IPS-18c (cell line): ENCODE results near the gene PDLIM3.
"Not testable (repeated sequence)": the region's sequence is repeated elsewhere in the genome, so short reads cannot be mapped to it uniquely, and the experiment has no call there.

Source experiments
- H3K4me3 ChIP-seq: 2 replicates; pipeline ENCODE4 v1.7.0; 2013; ENCODE audit warnings: low read depth, mild to moderate bottlenecking, low read length, moderate library complexity; ENCODE audit not compliant: insufficient read depth
- H3K9me3 ChIP-seq: one replicate; pipeline ENCODE4 v1.6.1; 2013; ENCODE audit warnings: mild to moderate bottlenecking, low read length, moderate library complexity; ENCODE audit not compliant: control insufficient read depth, insufficient read depth

Gene PDLIM3

DNA sequence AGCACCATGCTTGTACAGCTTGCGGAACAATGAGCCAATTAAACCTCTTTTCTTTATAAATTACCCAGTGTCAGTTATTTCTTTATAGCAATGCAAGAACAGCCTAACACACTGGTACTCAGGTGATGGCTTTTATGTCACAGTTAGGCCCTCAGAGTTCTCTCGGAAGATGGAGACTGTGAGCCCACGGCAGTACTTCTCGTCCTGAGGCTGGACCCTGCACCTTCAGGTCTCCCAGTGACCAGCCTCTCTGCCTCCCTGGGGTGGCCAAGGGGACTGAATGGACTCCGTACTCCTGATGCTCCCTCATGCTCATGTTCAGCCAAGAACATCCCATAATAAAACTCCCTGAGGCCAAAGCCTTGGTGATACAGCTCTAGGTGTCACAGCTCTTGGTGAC is 25.0 kb upstream of the PDLIM3 start:
- H3K9me3 ChIP-seq: no peaks in the 10 kb centered on the region
- no peak overlapping the region for H3K4me3 ChIP-seq

DNA sequence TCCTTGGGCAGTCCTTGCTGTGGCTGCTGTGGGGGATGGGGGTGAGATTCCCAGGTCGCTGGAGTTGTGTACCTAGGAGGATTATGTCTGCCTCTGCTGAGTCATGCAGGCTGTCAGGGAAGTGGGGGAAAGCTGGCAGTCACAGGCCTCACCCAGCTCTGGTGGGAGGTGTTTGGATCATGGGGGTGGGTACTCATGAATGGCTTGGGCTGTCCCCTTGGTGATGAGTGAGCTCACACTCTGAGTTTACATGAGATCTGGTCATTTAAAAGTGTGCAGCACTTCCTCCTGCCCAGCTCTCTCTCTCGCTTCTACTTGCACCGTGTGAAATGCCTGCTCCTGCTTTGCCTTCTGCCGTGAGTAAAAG is 24.6 kb upstream of the PDLIM3 start:
- Histone ChIP-seq H3K4me3 (no peak overlapping the region), H3K9me3 (no peaks in the 10 kb centered on the region)

DNA sequence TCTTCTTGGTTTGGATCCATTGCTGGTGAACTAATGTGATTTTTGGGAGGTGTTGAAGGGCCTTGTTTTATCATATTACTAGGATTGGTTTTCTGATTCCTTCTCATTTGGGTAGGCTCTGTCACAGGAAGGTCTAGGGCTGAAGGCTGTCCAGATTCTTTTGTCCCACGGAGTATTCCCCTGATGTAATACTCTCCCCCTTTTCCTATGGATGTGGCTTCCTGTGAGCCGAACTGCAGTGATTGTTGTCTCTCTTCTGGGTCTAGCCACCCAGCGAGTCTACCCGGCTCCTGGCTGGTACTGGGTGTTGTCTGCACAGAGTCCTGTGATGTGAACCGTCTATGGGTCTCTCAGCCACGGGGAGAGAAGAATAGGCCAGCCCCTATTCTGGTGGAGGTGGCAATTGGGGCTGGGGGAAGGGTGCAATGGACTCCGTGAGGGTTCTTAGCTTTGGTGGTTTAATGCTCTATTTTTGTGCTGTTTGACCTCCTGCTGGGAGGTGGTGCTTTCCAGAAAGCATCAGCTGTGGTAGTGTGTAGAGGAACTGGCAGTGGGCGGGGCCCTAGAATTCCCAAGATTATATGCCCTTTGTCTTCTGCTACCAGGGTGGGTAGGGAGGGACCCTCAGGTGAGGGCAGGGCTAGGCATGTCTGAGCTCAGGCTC is 24.1 kb upstream of the PDLIM3 start:
- H3K4me3 ChIP-seq, H3K9me3 ChIP-seq: not testable (repeated sequence)

DNA sequence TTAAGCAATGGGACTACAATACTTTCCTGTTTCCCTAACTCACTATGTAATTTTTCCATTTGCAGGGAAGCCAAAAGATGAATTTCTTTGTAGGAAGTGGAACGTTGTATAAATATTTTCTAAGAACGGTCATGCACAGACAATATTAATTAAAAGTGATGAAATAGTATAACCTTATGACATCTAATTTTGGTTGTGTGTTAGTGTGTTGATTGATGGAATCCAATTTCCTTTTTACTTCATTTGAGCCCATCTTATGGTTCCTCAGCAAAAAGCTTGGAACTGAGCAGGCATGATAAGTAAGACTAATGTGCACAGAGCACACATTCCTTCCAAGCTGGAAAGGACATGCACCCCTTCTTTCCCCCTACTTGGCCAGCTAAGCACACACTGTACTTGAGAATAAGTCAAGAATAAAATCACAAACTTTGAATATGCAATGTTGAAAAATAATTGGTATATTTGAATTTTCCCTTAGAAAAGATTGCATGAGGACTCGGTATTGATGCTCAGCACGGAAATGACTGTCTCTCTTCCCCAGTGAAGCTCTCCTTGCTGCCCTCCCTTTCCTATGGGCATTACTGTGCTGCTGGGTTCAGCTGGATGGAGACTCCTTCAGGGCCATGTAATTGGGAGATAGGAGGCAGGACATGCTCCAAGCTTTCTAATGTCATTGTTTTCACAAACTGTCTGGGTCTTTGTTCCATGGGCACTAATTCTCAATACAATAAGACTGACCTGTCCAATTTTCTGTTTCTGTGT is 19.2 kb upstream of the PDLIM3 start:
- no peak overlapping the region for H3K4me3 ChIP-seq
- peaks cover 2% of the 10 kb centered on the region for H3K9me3 ChIP-seq

DNA sequence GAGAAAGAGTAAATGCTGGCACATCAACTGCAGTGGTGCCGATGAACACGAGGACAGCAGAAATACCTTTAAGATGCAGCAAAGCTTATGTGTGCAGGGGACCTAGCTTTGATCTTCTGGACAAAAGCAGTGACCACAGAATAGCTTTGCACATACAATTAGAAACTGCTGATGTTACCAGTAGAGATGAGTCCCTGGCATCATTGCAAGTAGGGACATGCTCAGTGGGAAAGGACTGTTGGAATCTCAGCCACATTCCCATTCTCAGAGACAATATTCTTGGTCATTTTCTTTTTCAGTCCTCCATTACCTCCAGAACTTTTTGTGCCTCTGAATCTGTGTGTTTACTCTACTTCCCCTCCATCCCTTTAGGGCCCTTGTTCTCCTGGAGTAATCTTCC is 16.9 kb upstream of the PDLIM3 start:
- H3K9me3 ChIP-seq: peaks cover 2% of the 10 kb centered on the region
- H3K4me3 ChIP-seq: no peak overlapping the region

DNA sequence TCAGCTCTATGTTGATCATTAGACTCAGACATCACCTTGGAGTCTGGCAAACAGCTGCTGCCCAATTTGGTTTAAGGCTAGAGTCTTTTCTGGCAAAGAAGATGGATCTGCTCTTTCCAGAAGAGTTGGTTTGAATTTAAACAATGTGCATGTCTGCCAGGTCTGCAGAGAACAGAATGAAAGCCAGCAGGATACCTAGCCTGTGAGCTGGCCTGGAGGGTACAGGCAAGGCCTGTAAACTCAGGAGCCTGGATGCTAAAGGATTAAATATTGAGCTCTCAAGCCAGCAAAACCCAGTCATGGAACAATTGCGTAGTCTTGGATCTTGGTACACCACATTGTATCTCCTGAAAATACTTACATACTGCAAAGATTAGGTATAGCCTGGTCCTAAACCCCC is 15.6 kb upstream of the PDLIM3 start:
- Histone ChIP-seq H3K4me3 (no peak overlapping the region), H3K9me3 (peaks cover 2% of the 10 kb centered on the region)

DNA sequence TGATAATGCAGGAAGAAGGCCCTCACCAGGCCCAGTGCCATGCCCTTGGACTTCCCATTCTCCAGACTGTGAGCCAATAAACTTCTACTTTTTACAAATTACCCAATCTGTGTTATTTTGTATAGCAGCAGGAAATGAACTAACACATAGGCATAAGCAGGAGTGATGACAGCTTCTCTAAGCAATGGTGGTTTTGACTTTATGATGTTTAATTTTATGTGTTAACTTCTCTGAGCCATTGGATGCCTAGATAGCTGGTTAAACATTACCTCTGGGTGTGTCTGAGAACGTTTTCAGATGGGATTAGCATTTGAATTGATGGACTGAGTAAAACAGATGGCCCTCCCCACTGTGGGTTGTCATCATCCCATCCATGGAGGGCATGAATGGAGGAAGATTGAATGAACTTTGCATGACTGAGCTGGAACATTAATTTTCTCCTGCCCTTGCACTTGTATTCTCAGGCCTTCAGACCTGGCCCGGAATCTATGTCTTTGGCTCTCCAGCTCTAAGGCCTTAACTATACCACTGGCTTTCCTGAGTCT is 13.9 kb upstream of the PDLIM3 start:
- peaks cover 2% of the 10 kb centered on the region for H3K9me3 ChIP-seq
- H3K4me3 ChIP-seq: no peak overlapping the region

DNA sequence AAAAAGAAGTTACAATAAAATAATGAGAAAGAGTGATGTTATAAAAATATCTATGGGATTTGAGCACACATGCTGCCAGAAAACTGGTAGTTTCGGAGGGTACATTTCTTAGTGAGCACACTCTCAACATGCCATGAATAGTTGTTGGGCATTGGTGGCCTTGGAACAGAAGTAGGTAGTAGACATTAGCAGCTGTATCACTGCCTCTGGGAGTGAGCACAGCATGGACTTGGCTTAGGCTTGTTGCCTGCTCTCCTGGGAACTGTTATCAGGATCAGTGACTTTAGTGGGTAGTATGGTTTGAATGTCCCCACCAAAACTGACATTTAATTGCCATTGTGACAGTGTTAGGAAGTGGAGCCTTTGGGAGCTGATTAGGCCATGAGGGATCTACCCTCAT is 13.3 kb upstream of the PDLIM3 start:
- no peak overlapping the region for H3K4me3 ChIP-seq
- H3K9me3 ChIP-seq: peaks cover 2% of the 10 kb centered on the region

DNA sequence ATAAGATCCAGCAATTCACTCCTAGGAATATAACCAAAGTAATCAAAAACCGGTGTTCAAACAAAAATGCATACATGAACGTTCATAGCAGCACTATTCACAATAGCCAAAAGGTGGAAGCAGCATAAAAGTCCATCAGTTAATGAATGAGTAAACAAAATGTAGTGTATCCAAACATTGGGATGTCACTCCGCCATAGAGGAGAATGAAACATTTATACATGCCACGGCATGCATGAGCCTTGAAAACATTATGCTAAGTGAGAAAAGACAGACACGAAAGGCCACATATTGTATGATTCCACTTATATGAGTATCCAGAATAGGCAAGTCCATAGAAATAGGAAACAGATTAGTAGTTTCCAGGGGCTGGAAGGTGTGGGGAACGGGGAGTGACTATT is 11.0 kb upstream of the PDLIM3 start:
- peaks cover 2% of the 10 kb centered on the region for H3K9me3 ChIP-seq
- no peak overlapping the region for H3K4me3 ChIP-seq

DNA sequence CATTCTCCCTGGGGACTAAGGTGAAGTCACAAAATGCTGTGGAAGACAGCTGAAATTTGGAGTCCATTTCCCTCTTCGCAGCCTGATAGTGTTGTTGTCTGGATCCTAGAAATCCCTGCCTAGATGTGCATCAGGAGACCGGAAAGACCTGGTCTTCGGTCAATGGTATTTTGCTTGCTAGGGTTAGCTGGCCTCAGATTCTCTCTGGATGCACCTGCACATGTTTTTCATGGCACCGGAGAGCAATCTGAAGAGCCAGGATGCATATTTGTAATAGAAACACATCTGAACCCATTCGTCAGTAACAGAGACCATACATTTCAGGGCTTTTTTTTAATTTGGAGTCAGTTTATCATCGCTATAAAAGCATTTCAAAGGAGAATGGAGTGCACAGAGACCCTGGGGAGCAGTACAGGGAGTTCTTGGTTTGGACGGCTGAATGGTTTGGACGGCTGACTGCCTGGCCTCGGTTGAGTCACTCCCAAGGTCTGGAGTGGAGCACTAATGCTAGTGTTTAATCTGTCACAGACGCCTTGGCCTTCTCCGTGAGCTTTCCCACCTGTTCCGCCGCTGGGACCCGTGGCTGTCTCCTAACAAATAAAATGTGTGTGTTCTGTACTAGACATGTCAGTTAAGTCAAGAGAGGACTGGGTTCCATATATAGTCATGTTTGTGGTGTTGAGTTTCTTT is 7.5 kb upstream of the PDLIM3 start:
- Histone ChIP-seq H3K9me3 (no peaks in the 10 kb centered on the region), H3K4me3 (no peak overlapping the region)

DNA sequence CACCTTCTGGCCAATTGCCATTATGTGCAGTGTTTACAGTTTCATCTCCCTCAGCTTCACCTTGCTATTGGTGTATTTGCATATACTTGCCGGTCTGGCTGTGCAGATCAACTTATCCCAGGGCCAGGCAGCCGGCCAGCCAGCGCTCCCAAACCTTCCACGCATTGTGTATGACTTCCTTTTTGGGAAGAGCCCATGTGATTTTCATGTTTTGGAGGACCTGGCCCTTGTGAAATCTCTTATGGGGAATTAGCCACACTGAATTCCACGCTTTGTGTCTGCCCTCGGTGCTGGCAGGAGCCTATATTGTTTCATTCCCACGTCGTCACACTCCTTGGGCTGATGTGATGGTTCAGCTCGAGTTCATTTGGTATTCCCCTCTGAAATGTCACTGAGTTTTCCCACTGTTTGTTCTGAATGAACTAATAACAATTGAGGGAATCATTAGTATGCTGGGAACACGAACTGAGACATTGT is 6.0 kb upstream of the PDLIM3 start:
- Histone ChIP-seq H3K4me3 (no peak overlapping the region), H3K9me3 (no peaks in the 10 kb centered on the region)

DNA sequence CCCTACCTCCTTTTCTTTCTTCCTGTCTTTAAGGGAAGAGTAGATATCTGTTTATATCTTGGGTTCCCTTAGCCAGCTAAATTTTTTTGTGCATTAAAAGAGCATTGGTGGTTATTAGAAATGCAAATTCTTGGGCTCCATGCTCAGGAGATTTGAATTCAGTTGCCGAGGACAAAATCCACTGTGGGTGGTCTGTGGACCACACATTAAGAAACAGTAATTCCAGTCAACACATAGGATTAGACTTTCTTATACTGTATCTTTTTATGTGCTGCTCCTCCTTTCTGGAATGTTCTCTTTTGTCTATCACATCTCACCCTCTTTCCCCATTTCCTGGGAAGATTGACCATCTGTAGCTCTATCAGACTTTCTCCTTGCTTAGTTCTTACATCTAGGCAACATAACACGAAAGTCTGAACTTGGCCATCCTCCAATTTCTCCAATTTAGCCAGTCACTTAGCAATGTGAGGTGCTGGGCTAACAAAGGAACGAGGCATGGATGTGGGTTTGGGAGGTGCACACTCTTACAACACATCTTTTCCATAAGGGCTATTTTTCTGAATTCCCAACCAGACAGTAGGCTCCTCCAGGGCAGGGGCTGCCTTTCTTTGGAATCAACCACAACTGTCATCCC is 5.3 kb upstream of the PDLIM3 start:
- Histone ChIP-seq H3K9me3 (no peaks in the 10 kb centered on the region), H3K4me3 (no peak overlapping the region)

DNA sequence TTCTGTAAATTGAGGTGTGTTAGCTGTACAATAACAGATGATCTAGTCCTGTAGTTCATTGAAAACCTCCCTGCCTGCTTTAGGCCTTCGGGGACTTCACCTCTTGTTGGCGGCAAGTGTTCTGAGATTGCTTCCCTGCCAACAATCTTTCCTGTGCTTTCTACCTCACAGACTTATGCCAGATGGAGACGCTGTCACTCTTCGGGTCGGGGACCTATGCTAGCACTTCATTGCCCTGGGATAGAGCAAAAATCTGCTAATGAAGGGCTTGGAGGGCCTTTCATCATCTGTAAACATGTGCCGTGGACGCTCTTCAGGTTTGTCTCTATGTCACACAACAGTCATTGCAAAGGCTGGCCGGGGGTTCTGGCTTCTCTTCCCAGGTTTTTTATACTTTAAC is 4.7 kb upstream of the PDLIM3 start:
- no peaks in the 10 kb centered on the region for H3K9me3 ChIP-seq
- no peak overlapping the region for H3K4me3 ChIP-seq

DNA sequence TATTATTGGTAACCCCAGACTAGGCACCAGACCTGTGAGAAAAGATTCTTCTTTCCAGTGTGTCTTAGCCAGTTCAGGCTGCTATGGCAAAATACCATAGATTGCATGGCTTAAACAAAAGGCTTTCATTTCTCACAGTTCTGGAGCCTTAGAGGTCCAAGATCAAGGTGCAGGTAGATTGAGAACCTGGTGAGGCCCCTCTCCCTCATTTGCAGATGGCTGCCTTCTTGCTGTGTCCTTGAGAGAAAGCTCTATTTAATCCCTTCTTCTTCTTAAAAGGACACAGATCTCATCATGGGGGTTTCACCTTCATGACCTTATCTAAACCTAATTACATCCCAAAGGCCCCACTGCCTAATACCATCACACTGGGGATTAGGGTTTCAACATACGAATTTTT is 3.5 kb upstream of the PDLIM3 start:
- no peaks in the 10 kb centered on the region for H3K9me3 ChIP-seq
- no peak overlapping the region for H3K4me3 ChIP-seq

DNA sequence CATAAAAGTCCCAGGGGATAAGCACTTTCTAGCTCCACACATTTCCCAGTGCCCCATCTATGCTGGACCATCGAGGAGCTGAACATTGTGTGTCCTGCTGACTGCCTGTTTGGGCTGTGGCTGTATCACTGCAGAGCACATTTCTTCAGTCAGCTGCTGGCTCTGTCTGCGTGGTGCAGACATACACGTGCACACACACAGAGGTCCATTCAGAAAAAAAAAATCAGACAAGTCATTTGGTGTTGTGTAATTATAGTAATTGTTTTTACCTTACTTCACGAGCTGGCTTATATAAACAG is 1.1 kb upstream of the PDLIM3 start:
- no peaks in the 10 kb centered on the region for H3K9me3 ChIP-seq
- H3K4me3 ChIP-seq: no peak overlapping the region

DNA sequence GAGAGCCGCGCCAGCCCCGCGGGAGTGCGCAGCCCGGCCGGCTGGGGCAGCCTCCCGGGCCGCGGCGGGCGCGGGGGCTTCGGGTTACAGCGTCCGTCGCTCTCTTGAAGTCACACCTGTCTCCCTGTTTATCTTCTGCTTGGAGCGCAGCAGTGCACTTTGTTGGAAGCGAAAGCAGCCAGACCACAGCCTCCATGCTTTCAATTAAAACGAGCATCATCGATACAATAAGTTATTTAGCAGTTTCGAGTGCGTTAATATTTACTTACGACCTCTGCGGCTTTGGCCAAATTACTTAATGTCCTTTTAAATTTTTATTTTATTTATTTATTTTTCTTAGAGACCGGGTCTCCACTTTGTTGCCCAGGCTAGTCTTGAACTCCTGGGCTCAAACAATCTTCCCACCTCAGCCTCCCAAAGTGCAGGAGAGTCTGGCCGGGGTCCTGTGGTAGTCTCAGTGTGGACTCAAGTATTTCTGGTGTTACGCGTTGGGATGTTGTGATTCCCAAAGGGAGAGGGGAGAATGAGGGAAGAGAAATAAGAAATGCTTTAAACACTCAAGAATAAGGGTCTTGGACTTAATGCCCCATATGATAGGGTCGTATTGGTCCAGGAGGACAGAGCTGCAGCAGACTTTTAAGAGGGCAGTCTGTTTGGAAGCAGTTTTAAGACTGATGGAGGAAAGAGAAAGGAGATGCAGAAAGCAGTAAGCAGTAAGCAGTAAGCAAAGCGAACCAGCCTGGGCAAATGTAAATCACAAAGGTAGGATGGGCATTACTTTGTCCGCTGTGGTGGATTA is 504 bp upstream of the PDLIM3 start:
- Histone ChIP-seq H3K4me3 (peak overlapping the region; percentile 75), H3K9me3 (no peaks in the 10 kb centered on the region)

DNA sequence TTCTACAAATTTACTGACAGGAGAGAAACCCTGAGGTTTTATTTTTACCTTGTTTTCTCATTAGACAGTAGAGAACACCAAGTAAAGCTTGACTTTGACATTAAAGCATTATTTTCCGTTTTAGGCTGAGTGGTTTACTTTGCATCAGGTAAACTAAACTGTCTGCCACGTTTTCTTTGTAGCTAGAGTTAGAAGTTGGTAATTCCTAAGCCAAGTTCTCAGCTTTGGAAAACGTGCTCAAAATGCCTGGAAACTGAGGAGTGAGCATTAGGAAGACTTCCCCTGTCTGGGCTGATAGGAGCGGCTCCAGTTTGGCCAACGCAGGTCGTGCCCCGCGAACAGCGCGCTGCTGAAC is 819 bp downstream of the PDLIM3 start:
- Histone ChIP-seq H3K9me3 (no peaks in the 10 kb centered on the region), H3K4me3 (peak overlapping the region; percentile 75)
